Esophagus (tissue), 2 donors: ENCODE data around the gene DNAJC1. TPM values are rescaled to one million over a fixed set of nuclear protein-coding genes. Genes with fewer than 3 reads are reported as not detected.

Source experiments
- H3K27ac ChIP-seq, 2 donors: one replicate each; pipeline ENCODE4 v1.5.1; 2013; ENCODE audit warnings: low read depth in 2 of 2, mild to moderate bottlenecking in 2 of 2, inconsistent platforms in 1 of 2, low read length in 1 of 2, moderate library complexity in 1 of 2
- H3K27me3 ChIP-seq, 2 donors: one replicate each; pipeline ENCODE4 v1.6.1; 2013; ENCODE audit warnings: low read length in 2 of 2, control low read depth in 1 of 2, mild to moderate bottlenecking in 1 of 2; ENCODE audit not compliant: insufficient read depth in 2 of 2, control insufficient read depth in 1 of 2
- H3K36me3 ChIP-seq, 2 donors: one replicate each; pipeline ENCODE4 v1.6.1; 2013; ENCODE audit warnings: low read length in 1 of 2; ENCODE audit not compliant: control insufficient read depth in 2 of 2, insufficient read depth in 2 of 2
- H3K4me1 ChIP-seq, 2 donors: one replicate each; pipeline ENCODE4 v1.6.1; 2013; ENCODE audit warnings: low read length in 1 of 2; ENCODE audit not compliant: control insufficient read depth in 2 of 2, insufficient read depth in 2 of 2
- H3K4me3 ChIP-seq, 2 donors: one replicate each; pipeline ENCODE4 v1.5.1; 2013; ENCODE audit warnings: low read length in 2 of 2, mild to moderate bottlenecking in 2 of 2, low read depth in 1 of 2, moderate library complexity in 1 of 2
- H3K9me3 ChIP-seq, 2 donors: one replicate each; pipeline ENCODE4 v1.6.1; 2013; ENCODE audit warnings: mild to moderate bottlenecking in 2 of 2, low read depth in 1 of 2, low read length in 1 of 2, moderate library complexity in 1 of 2; ENCODE audit not compliant: control insufficient read depth in 2 of 2, insufficient read depth in 1 of 2
- WGBS, 2 donors: extraction: QIAGEN DNeasy Blood & Tissue Kit; methylation state at CpG; one replicate each; pipeline ENCODE4 v1.1.7; 2013; 5-methylcytosine and 5-hydroxymethylcytosine counted together
- polyA plus RNA-seq, 2 donors: library from polyadenylated mRNA; stranded (reverse); fragments of 200-250 nt; gene quantifications; one replicate each; pipeline ENCODE4 v1.2.3, GENCODE V29; 2013
- donor health status: healthy with polysubstance abuse.
- donor health status: Bipolar disorder and iron deficiency.

The DNAJC1 gene
- polyA plus RNA-seq, 2 donors, result 11.6 to 20.1 TPM

DNA sequence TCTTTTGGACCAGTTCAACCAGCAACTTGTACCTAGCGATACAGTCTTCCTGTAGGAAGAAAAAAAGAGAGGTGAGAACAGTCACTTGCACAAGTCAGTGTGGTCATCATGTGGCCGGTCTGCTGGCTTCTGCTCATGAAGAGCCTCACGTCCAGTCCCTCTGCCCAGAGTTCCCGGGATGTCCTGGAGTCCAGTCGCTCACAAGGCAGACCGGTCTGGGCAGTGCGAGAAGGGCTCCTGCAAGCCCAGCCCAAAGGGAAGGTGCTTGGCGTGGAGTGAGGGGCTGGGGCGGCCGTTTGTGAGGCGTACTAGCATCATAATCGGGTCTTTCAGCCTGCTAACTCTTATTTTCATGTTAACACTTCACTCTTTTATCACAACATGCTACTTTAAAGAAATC is 246.8 kb downstream of the DNAJC1 start:
- no peak overlapping the region for H3K4me3 ChIP-seq
- no peaks in the 10 kb centered on the region for H3K4me1 ChIP-seq
- H3K36me3 ChIP-seq, result peaks cover 0 to 8% of the 10 kb centered on the region in 2 donors
- WGBS, 2 donors, result 89 to 91% methylated on average over 12 of the region's 12 CpGs
- no peak overlapping the region for H3K27ac ChIP-seq
- H3K27me3 ChIP-seq, result no peaks in the 10 kb centered on the region
- H3K9me3 ChIP-seq, result no peaks in the 10 kb centered on the region

DNA sequence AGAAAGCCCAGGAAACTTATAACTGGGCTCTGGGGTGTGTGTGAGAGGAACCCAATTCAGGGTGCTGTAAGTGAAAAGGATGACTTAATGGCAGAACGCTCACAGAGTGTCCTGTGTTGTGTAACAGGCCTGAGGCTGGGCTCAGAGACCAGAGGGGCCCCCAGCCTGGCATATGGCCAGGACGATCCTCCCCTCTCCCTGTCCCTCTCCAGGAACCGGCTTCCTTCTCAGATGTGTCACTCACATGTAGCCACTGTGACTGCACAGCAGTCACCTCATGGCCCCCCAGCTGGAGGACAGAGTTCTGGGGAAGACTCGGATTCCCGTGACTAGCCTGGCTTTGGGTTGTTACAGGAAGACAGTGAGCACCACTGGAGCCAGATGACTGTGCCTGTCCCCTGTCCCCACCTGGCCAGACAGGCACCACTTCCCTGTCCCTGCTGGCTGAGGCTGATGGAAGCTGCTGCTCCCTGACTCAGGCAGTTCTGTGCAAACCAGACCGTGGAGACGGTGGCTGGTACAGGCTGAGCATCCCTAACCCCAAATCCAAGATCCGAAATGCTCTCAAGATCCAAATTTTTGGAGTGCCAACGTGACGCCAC is 249.0 kb downstream of the DNAJC1 start:
- Histone ChIP-seq H3K27ac (no peak overlapping the region), H3K4me3 (no peak overlapping the region), H3K4me1 (peaks cover 0 to 4% of the 10 kb centered on the region in 2 donors), H3K36me3 (peaks cover 0 to 8% of the 10 kb centered on the region in 2 donors), H3K27me3 (no peaks in the 10 kb centered on the region), H3K9me3 (no peaks in the 10 kb centered on the region)
- 85 to 86% methylated on average over 10 of the region's 10 CpGs for WGBS, 2 donors

DNA sequence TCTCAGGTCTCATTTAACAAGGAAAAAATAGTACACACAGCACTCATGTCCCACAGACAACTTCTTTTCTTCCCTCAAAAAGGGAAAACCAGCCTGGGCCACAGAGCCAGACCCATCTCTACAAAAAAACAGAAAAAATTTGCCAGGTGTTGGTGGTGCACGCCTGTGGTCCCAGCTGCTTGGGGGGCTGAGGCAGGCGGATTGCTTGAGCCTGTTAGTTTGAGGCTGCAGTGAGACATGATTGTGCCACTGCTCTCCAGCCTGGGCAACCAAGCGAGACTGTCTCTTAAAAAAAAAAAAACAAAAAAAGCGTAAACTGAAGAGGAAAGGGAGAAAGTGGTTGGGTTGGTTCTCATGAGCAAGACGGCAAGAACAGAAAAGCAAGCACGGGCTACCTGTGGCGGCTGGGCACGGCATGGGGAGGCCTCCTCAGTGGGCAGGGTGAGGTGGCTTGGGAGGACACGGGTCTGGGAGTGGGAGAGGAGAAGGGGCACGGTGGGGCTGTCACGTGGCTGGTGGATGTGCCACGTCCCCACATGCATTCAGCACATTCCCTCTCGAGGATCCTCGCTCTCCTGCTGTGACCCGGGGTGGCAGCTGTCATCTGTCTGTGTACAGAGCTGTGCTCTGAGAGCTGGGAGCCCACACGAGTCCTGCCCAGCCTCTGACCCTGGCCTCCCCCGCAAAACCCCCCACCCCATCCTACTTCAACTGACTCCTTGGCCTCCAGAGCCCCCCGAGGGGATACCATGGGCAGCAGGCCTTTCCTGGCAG is 249.8 kb downstream of the DNAJC1 start:
- H3K27ac ChIP-seq, result no peak overlapping the region
- peaks cover 0 to 4% of the 10 kb centered on the region in 2 donors for H3K4me1 ChIP-seq
- H3K27me3 ChIP-seq, result no peaks in the 10 kb centered on the region
- WGBS, 2 donors, result 83 to 88% methylated on average over 18 of the region's 18 CpGs
- H3K36me3 ChIP-seq, result peaks cover 0 to 3% of the 10 kb centered on the region in 2 donors
- H3K4me3 ChIP-seq, result no peak overlapping the region
- no peaks in the 10 kb centered on the region for H3K9me3 ChIP-seq

DNA sequence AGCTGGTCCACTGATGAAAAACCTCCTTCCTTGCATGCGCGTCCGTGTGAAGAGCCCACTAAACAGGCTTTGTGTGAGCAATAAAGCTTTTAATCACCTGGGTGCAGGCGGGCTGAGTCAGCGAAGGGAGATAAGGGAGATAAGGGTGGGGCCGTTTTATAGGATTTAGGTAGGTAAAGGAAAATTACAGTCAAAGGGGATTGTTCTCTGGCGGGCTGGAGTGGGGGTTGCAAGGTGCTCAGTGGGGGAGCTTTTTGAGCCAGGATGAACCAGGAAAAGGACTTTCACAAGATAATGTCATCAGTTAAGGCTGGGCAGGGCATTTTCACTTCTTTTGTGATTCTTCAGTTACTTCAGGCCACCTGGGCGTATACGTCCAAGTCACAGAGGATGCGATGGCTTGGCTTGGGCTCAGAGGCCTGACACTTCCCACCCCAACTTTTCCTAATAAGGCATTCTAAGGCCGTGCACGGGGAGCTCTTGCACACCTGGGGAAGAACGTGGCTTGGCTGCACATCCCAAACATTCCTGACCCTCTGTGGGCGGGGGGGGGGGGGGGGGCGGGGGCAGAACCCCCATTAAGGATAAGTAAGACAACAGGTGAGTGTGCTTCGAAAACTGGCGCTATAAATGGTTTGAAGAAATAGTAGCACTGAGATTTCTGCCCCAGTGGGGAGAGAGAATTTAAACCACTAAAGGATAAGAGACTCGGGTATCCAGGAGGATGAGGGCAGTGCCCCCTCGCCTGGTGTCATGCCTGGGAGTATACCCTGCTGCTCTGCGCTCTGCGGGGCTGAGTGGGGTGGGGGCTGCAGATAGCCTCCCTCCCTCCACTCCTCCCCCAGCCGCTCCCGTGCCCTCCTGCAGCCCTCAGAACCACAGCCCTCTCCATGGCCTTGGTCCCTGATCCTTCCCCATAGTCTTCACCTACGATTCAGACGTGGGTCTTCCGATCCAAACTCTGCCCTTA is 251.9 kb downstream of the DNAJC1 start:
- WGBS, 2 donors, result 67 to 69% methylated on average over 26 of the region's 26 CpGs
- Histone ChIP-seq H3K36me3 (peaks cover 0 to 3% of the 10 kb centered on the region in 2 donors), H3K9me3 (no peaks in the 10 kb centered on the region), H3K4me1 (peaks cover 0 to 6% of the 10 kb centered on the region in 2 donors), H3K4me3 (no peak overlapping the region), H3K27ac (no peak overlapping the region), H3K27me3 (no peaks in the 10 kb centered on the region)

DNA sequence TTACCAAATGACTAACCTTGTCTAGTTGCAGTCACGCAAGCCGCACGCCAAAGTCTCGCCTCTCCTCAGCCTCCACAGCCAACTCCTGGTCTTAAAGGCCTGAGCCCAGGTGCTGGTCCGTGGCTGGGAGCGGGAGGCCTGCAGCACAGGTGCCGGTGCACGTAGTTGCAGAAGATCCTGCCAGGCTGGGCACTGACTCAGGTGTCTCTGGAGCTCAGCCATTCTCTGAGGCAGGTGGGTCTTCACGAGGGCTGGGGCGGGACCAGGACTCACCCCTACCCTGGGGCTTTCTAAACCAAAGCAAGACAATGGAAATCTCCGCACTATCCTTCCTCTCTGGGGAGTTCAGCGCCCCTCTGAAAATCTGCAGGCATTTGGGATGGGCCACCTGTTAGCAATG is 253.1 kb downstream of the DNAJC1 start:
- peaks cover 0 to 6% of the 10 kb centered on the region in 2 donors for H3K4me1 ChIP-seq
- no peak overlapping the region for H3K4me3 ChIP-seq
- WGBS, 2 donors, result 78 to 80% methylated on average over 12 of the region's 12 CpGs
- no peak overlapping the region for H3K27ac ChIP-seq
- no peaks in the 10 kb centered on the region for H3K9me3 ChIP-seq
- H3K27me3 ChIP-seq, result no peaks in the 10 kb centered on the region
- peaks cover 0 to 3% of the 10 kb centered on the region in 2 donors for H3K36me3 ChIP-seq

DNA sequence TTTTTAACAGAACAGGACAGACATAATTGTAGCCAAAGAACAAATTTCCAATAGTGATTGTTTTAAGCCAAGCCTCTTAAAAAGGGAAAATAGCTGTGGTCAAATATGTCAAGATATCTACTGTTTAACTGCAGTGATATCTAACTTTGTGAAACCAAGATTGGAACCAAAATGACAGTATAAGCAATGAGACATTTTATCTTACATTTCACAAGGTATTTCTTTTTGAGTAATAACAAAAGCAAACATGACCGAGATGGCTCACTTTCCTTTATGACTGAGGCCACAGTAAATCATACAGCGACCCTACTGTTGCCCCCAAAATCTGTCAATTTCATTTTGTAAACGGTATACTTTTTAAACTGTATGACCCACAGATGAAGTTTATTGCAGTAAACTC is 253.7 kb downstream of the DNAJC1 start:
- peaks cover 0 to 3% of the 10 kb centered on the region in 2 donors for H3K36me3 ChIP-seq
- no peaks in the 10 kb centered on the region for H3K27me3 ChIP-seq
- no peaks in the 10 kb centered on the region for H3K9me3 ChIP-seq
- 54 to 66% methylated on average over 3 of the region's 3 CpGs for WGBS, 2 donors
- H3K4me3 ChIP-seq, result no peak overlapping the region
- no peak overlapping the region for H3K27ac ChIP-seq
- H3K4me1 ChIP-seq, result peaks cover 0 to 6% of the 10 kb centered on the region in 2 donors

DNA sequence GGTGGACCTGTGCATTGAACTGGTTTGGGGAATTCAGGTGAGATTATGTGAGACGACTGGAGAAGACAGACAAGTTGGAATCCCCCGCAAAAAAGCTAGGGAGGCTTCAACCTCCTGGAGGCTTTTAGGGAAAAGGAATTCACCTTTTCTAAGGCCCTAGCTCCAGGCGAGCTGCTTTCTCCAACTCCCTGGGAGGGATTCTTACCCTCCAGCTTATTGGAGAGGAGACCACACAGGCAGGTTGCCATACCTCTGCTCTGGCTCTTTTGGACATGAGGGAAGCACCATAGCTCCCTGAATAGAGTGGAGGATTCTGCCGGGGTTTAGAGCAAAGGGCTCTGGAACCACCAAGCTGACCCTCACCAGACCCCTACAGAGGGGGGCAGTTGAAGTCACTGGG is 255.7 kb downstream of the DNAJC1 start:
- H3K4me3 ChIP-seq, result no peak overlapping the region
- H3K9me3 ChIP-seq, result no peaks in the 10 kb centered on the region
- no peak overlapping the region for H3K27ac ChIP-seq
- H3K27me3 ChIP-seq, result no peaks in the 10 kb centered on the region
- H3K4me1 ChIP-seq, result peaks cover 0 to 13% of the 10 kb centered on the region in 2 donors
- 91% methylated on average over 4 of the region's 4 CpGs for WGBS, 2 donors
- H3K36me3 ChIP-seq, result peaks cover 0 to 8% of the 10 kb centered on the region in 2 donors

DNA sequence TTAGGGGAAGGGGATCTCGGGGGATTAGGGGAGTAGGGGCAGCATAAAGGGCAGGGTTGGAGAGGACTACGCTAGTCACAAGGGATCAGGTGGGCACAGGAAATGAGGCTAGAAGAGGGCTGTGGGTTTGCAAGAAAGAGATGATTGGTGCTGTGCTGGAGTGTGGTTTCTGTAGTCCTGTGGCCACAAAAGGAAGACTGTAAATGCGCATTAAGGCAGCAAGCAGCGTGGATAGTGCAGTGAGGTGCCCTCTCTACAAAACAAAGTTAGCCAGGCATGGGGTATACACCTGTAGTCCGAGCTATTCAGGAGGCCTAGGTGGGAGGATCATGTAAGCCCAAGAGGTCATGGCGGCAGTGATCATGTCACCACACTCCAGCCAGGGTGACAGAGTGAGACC is 257.4 kb downstream of the DNAJC1 start:
- Histone ChIP-seq H3K36me3 (peaks cover 3 to 10% of the 10 kb centered on the region in 2 donors), H3K4me1 (peaks cover 0 to 13% of the 10 kb centered on the region in 2 donors), H3K27ac (no peak overlapping the region), H3K27me3 (no peaks in the 10 kb centered on the region), H3K4me3 (no peak overlapping the region), H3K9me3 (no peaks in the 10 kb centered on the region)
- WGBS, 2 donors, result 83 to 89% methylated on average over 6 of the region's 6 CpGs

DNA sequence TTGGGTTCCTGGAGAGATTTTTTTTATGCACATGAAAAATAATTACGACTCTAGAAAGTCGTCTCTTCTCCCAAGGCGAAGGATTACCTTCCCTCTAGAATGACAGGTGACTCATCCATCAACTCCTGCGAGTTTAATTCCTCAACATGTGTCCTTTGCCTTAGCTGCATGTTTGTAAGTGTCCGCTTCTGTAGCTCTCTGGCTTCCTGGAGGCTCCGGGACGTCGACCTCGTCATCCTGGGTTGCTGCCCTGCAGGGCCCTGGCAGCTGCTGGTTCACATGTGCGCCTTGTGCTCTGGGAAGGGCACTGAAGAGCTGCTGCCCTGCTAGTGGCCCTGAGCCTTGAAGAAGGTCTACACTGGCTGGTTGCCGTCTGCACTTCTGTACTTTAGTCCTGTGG is 259.3 kb downstream of the DNAJC1 start:
- 58 to 62% methylated on average over 11 of the region's 11 CpGs for WGBS, 2 donors
- Histone ChIP-seq H3K27me3 (no peaks in the 10 kb centered on the region), H3K9me3 (no peaks in the 10 kb centered on the region), H3K4me1 (peaks cover 0 to 9% of the 10 kb centered on the region in 2 donors), H3K27ac (no peak overlapping the region), H3K4me3 (no peak overlapping the region), H3K36me3 (peaks cover 3 to 13% of the 10 kb centered on the region in 2 donors)
